GM19099 (cell line): ENCODE results near the gene PABPN1L.

ENCODE experiments used
- POLR2A ChIP-seq: IDR thresholded peaks from 3 replicates; pipeline ENCODE4 v1.6.1; 2011; ENCODE audit warnings: low read depth; ENCODE audit not compliant: insufficient read length; ENCODE audit errors: extremely low read depth

Gene PABPN1L

DNA sequence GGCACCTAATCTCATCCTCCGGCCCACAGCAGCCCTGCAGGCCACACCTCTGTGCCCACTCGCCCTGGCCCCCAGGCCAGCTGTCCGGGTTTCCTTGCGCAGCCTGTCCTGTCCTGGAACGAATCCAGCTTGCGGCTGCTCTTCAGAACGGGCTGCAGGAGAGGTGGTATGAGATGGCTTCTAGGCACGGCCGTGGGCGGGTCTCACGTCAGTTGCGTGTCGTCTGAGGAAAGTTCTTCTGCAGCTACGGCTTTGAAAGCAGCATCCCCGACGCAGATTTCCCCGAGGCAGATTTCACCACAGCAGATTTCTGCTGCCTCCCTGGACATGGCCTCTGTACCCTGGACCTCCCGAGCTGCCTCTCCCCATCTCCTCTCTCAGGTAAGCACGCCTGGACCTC lies 27.9 kb downstream of the PABPN1L start:
- TF ChIP-seq POLR2A: no peak

DNA sequence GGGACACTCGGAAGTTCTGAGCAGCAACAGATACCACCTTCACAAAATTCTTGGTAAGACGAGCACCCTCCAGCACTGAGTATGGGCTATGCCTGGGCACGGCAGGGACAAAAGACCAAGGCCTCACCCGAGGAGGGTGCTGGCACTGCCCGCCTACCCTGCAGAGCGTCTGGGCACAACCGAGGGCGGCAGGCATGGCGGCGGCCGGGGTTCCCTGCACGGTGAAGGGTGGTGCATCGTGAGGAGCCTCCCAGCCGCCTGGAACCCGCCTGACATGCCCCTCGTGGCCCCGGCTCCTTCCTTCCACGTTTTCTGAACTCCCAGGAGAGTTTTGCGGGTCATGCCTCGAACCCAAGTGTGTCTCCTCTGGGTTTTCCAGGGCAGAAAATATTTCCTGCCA lies 28.7 kb downstream of the PABPN1L start:
- no peak for TF ChIP-seq POLR2A

DNA sequence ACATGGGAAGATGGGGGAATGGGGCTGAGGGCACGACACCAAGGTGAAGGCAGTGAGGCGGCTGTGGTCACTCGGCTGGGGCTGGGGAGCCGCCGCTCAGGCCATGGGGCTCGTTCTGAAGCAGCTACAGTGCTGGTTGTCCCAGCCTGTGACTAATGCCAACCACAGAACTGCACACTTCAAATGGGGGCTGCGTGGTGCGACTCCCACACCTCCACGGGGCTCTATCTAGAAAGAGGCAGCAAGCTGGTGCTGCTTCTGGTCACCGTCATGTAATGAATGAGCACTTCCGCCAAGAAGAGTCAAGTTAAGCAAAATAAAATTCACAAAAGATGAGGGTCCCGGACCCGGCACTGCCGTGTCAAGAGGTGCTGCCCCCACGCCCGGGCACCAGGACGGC lies 29.7 kb downstream of the PABPN1L start:
- no peak for TF ChIP-seq POLR2A

DNA sequence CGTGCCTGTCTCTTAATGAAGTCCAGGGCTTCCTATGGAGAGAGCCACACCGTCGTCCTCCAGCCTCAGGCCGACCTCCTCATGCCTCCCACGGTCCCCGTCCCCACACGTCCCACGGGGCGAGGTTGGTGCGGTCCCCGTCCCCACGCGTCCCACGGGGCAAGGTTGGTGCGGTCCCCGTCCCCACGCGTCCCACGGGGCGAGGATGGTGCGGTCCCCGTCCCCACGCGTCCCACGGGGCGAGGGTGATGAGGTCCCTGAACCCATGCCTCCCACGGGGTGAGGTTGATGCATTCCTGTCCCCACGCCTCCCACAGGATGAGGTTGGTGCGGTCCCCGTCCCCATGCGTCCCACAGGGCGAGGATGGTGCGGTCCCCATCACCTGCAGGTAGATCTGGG lies 30.6 kb downstream of the PABPN1L start:
- no peak for TF ChIP-seq POLR2A

DNA sequence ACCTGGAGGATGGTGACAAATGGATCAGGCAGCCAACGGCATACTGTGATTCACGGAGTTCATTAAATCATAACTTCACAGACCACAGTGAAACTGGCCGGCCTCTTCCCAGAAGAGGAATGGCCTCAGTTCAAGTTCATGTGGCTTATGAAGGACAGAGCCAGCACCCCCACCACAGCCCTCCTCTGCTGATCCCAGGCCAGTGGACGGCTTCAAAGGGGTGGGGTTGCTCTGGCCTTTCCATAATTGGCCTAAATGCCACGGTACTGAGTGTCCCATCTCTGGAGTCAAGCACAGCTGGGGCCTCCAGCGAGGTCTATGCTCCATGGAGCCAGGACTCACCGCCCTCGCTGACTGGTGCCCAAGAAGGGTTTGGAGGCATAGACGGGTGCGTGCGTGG lies 31.1 kb downstream of the PABPN1L start:
- no peak for TF ChIP-seq POLR2A

DNA sequence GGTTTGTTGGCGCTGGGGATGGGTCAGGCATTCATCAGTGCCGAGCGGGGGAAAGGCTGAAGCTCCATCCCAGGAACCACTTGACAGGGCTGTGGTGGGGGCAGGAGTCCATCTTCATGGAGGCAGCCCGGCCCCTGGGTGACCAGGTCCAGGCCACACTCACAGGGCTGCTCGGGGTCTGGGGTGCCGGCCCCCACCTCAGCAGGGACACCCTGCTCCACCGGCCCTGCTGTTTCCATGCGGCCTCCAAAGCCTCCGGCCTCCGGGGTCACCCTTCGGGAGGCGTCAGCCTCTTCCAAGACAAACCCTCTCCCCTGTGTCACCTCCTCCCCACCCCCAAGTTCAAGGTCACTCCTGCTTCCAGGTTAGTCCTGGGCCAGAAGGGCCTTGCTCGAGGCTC lies 31.8 kb downstream of the PABPN1L start:
- no peak for TF ChIP-seq POLR2A

DNA sequence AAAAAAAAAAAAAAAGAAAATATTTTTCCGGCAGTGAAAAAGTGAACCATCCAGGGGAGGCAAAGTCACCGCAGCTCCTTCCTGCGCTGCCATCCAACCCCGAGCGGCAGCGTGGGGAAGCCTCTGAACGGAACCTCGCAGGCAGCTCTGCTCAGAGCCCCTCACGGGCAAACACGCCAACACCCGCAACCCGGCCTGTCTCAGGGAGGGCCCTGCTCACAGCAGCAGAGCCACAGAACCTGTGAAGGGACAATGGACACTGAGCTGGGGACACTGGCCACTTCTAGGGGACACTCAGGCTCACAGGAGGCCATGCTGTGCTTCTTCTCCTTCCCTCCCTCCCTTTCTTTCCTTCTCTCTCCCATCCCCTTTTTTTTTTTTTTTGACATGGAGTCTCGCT lies 33.4 kb downstream of the PABPN1L start:
- TF ChIP-seq POLR2A: no peak

DNA sequence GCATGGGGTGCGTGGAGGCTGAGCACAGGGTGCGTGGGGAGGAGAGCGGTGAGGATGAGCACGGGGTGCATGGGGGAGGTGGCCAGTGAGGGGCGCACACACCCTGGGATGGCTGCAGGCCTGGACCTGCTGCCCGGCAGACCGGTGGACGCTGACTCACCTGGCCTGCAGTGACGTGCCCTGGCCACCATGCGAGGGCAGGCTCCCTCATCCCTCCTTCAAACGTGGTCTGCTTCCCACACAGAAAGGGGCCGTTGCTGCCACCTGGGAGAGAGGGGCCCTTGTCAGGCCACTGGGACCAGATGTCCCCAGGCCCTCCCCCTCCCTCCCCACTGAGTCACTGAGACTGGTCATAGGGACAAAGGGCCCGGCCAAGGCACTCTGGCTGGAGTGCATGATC lies 34.6 kb downstream of the PABPN1L start:
- TF ChIP-seq POLR2A: no peak

DNA sequence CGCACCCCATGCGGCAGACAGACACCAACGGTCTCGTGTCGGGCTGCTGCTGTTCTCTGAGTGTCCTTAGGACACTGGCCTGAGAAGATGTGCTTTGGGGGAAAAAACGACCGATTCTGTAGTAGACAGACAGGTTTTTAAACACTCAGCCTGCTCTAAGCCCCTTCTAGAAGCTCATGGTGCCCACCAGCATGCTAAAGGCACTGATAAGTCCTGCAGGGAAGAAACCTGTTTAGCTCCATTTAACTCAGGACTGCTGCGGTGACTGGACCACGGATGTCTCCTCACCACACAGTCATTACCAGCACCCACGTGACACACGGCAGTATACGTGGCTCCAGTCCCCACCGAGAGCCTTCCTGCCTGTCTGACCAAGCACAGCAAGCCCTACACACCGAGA lies 35.7 kb downstream of the PABPN1L start:
- TF ChIP-seq POLR2A: no peak

DNA sequence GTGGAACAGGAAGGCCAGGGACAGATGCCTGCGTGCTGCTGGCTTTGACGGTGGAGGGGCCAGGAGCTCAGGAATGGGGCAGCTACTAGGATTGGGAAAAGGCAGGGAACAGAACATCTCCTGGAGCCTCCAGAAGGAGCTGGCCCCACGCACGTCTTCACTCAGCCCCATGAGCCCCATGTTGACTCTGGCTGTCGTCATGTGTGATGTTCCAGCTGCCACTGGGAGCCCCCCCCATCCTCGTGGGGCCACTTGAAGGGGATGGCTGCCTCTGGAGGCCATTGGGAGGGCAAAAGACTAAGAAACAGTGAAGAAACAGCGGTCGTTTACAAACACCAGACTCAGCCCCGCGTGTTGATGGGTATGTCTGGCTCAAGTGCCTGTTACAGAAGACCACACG lies 36.2 kb downstream of the PABPN1L start:
- TF ChIP-seq POLR2A: no peak

DNA sequence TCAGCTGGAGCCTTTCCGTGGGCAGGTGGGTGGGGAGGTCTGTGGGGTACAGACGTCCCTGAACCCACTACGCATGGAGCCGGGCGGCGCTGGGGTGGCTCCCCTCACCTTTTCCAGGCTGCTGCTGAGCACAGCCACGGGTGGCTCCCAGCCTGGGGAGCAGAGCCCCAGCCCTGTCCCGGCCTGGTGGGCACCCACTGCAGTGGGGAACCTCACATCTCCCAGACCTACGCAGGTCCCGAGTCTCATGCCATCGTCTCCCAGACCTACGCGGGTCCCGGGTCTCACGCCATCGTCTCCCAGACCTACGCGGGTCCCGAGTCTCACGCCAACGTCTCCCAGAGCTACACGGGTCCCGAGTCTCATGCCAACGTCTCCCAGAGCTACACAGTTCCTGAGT lies 37.7 kb downstream of the PABPN1L start:
- TF ChIP-seq POLR2A: no peak

DNA sequence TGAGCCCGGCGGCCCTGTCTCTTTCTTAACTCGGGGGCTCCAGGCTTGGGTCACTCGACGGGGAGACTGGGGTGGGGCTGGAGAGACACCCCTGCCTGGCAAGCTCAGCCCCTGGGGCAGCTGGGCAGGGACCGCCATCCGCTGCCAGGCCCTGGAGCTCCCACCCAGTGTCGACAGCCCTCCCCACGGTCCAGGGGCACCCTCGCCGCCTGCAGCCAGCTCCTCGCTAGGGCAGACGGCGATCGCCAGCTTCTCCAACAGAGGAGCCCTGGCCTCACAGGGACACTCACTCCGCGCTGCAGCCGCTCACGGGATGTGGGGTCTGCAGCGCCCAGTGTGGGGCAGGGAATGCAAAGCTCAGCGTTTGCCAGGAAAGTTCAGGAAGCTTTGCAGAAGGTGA lies 38.7 kb downstream of the PABPN1L start:
- no peak for TF ChIP-seq POLR2A

DNA sequence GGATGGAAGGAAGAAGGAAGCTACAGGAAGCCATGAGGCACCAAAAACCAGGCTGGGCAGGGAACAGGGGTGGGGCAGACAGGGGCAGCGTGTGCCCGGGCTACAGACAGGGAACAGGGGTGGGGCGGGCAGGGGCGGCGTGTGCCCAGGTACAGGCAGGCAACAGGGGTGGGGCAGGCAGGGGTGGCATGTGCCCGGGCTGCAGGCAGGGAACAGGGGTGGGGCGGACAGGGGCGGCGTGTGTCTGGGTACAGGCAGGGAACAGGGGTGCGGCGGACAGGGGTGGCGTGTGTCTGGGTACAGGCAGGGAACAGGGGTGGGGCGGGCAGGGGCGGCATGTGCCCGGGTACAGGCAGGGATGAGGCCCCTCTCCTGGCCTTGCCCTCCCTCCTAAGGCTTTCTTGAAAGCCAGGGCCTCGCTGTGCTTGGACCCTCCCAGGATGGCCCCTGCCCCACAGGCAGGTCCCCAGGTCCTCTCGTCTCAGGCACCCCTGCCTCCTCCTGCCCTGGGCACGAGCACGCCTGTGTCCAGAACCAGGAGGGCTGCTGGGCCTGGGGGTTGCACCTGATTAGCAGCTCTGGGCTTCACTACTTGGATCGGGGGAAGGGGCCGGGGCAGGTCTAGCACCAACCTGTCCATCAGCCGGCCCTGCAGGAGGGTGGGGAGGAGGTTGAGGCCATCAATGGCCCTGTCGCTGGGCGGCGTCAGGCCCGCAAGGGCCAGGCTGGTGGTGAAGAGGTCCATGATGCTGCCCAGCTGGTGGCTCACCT lies 40.2 kb downstream of the PABPN1L start:
- TF ChIP-seq POLR2A: no peak

DNA sequence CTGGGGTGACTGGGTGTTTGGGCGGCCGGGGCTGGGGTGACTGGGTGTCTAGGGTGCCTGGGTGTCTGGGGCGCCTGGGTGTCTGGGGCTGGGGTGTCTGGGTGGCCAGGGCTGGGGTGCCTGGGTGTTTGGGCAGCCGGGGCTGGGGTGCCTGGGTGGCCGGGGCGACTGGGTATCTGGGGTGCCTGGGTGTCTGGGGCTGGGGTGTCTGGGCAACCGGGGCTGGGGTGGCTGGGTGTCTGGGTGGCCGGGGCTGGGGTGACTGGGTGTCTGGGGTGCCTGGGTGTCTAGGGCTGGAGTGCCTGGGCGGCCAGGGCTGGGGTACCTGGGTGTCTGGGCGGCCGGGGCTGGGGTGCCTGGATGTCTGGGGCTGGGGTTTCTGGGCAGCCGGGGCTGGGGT lies 41.3 kb downstream of the PABPN1L start:
- TF ChIP-seq POLR2A: no peak

DNA sequence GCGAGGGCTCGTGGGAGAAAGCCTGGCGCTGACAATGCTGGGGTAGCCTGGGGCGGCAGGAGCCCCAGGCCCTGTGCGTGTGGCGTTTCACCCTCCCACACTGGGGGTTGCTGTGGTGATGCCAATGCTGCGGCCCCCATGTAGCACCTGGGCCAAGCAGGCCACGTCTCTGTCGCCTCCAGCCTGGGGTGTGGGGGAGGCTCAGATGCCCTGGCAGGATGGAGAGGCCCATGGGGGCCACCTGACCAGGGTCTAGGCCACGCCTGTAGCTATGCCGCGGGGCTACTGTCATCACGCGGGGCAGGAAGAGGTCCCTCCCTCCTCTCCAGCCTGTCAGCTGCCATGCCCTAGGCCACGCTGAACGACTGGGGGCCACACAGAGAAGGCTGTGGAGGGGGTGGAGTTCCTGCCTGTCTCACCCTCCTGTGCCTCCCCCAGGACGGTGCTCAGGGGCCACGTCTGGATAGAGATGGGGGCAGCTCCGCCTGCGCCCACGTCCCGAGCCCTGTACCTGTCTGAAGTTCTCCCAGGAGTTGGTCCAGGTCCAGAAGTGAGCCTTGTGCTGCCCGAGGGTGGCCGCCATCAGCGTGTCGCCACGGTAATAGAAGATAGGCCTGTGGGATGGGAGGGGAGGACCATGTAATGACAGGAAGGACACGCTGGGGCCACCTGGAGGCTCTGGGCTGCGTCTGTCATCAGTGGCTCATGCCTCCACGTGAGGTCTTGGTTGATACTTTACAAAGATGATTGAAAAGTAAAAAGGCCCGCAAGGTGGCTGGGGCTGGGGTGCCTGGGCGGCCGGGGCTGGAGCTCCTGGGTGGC lies 42.0 kb downstream of the PABPN1L start:
- no peak for TF ChIP-seq POLR2A
